Measurements from ENCODE around the gene PSD2. TPM values are rescaled to one million over a fixed set of nuclear protein-coding genes. Genes with fewer than 3 reads are reported as not detected.
A peak's percentile ranks its signal among the peaks of the same experiment; 100 is the strongest.

The PSD2 gene
- total RNA-seq, 6 experiments from 2014 or later, result 0.04 to 0.07 (median 0.07) TPM; not detected in 3

DNA sequence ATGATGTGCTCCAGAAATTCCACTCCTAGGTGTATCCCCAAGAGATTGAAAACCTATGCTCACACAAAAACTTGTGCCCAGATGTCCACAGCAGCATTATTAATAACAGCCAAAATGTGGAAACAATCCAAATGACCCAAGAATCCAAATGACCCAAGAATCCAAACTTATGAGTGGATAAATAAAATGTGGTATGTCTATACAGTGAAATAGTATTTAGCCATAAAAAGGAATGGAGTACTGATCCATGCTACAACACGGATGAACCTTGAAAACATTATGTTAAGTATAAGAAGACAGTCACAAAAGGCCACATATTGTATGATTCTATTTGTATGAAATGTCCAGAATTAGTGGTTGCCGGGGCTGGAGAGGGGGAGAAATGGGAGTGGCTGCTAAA is 80.3 kb downstream of the PSD2 start:
- H3K27ac ChIP-seq, result no peak overlapping the region
- WGBS (ENCODE audit: insufficient coverage, low coverage, low lambda C conversion rate, missing lambda C conversion rate), result 96% methylated on average over 2 of the region's 2 CpGs
- H3K27me3 ChIP-seq, result no peaks in the 10 kb centered on the region
- intact Hi-C loops (cut with DNase I), result no loop called here
- TF ChIP-seq POLR2A (IDR thresholded peaks at IDR 0.05), result no peak
- TF ChIP-seq, protein P1, sequence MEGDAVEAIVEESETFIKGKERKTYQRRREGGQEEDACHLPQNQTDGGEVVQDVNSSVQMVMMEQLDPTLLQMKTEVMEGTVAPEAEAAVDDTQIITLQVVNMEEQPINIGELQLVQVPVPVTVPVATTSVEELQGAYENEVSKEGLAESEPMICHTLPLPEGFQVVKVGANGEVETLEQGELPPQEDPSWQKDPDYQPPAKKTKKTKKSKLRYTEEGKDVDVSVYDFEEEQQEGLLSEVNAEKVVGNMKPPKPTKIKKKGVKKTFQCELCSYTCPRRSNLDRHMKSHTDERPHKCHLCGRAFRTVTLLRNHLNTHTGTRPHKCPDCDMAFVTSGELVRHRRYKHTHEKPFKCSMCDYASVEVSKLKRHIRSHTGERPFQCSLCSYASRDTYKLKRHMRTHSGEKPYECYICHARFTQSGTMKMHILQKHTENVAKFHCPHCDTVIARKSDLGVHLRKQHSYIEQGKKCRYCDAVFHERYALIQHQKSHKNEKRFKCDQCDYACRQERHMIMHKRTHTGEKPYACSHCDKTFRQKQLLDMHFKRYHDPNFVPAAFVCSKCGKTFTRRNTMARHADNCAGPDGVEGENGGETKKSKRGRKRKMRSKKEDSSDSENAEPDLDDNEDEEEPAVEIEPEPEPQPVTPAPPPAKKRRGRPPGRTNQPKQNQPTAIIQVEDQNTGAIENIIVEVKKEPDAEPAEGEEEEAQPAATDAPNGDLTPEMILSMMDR (IDR thresholded peaks at IDR 0.05), result no peak
- H3K36me3 ChIP-seq, result no peaks in the 10 kb centered on the region
- no peaks in the 10 kb centered on the region for H3K9me3 ChIP-seq
- ATAC-seq, result no peak
- no peak overlapping the region for H3K4me3 ChIP-seq
- H3K4me1 ChIP-seq, result no peaks in the 10 kb centered on the region
- no peak for DNase-seq

DNA sequence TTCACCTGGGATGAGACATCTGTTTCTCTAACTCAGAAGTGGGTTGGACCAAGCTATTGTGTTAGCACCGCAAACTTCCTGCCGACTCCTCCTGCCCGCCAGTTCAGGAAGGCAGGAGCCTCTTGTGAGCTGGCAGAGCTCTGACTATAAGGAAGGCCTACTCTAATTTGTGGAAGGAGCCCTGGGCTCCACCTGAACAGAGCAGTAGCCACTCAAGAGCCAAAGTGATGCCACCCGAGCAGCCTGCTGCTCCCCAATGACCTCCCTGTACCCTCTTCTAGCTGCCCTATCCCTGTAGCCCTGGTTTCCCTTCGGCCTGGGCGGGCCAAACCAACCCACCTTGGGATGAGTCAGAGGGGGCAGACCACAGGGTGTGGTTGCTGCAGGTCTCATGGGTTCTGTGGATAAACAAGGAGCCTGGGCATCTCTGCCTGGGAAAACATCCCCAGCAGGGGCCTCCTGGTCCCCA is 81.6 kb downstream of the PSD2 start:
- no peaks in the 10 kb centered on the region for H3K4me1 ChIP-seq
- H3K36me3 ChIP-seq, result no peaks in the 10 kb centered on the region
- no peak overlapping the region for H3K4me3 ChIP-seq
- no peak for TF ChIP-seq POLR2A (IDR thresholded peaks at IDR 0.05)
- TF ChIP-seq, protein P1 (IDR thresholded peaks at IDR 0.05), result no peak
- ATAC-seq, result no peak
- 72% methylated on average over 2 of the region's 6 CpGs for WGBS (ENCODE audit: insufficient coverage, low coverage, low lambda C conversion rate, missing lambda C conversion rate)
- DNase-seq, result no peak
- no peaks in the 10 kb centered on the region for H3K27me3 ChIP-seq
- no peak overlapping the region for H3K27ac ChIP-seq
- intact Hi-C loops (cut with DNase I), result no loop called here
- H3K9me3 ChIP-seq, result no peaks in the 10 kb centered on the region

DNA sequence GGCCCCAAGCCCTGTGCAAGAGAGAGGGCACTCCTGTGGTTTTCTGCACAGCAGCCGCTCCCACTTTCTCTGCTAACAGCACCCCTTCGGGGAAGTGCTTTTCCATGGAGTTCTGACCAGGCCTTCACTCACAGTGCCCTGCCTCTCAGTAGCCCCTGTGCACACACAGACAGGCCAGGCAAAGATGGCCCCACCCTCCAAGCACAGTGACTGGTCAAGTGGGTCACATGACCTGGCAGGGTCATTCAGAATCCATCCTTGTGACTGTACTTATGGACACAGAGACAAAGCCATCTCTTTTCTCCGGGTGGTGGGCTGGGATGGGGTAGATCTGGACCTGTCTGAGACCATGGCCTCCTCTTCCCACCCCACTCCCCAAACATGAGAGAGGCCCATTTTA is 82.5 kb downstream of the PSD2 start:
- Histone ChIP-seq H3K27ac (no peak overlapping the region), H3K36me3 (no peaks in the 10 kb centered on the region), H3K4me1 (no peaks in the 10 kb centered on the region), H3K9me3 (no peaks in the 10 kb centered on the region), H3K27me3 (no peaks in the 10 kb centered on the region), H3K4me3 (no peak overlapping the region)
- ATAC-seq (no peak), DNase-seq (peak in 1 of 3 donors; percentile 26)
- intact Hi-C loops (cut with DNase I), result no loop called here
- 100% methylated on average over 1 of the region's 3 CpGs for WGBS (ENCODE audit: insufficient coverage, low coverage, low lambda C conversion rate, missing lambda C conversion rate)
- TF ChIP-seq, protein P1 (IDR thresholded peaks at IDR 0.05), result no peak
- no peak for TF ChIP-seq POLR2A (IDR thresholded peaks at IDR 0.05)

DNA sequence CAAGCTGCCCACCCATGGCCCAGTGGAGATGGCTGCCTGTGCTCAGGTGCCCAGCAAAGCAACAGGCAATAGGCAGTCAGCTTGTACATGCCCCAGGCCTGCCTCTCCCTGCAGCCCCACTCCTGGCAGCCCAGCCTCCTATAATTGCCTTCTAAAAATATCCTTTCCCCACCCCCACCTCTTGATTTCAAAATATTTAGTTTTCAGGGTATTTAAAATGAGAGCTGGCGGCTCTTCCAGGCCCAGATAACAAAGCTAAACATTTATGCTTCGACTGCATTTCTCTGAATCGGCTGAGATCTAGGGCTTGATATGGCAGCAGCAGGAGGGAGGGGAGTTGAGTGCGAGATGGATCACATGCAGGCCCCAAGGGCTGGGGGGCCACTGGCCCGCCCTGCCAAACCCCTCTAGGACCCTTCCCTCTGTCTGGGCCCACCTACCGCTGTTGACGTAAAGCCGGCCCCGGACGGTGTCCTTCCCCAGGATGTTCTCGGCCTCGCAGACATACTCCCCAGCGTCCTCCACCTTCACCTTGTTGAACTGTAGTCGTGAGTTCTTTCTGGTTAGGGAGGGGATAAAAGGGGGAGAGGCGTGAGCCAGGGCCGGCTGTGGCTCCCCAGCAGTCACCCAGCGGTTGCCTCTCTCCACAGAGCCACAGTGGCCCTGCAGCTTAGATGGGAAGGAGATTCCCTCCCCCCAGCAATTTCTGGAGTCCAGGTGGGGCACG is 85.0 kb downstream of the PSD2 start:
- H3K4me3 ChIP-seq, result no peak overlapping the region
- no peak for ATAC-seq
- TF ChIP-seq, protein P1 (IDR thresholded peaks at IDR 0.05), result no peak
- TF ChIP-seq POLR2A (IDR thresholded peaks at IDR 0.05), result no peak
- intact Hi-C loops (cut with DNase I), result no loop called here
- DNase-seq, result peak in 1 of 3 donors; percentile 44
- no peaks in the 10 kb centered on the region for H3K27me3 ChIP-seq
- no peak overlapping the region for H3K27ac ChIP-seq
- no peaks in the 10 kb centered on the region for H3K4me1 ChIP-seq
- no peaks in the 10 kb centered on the region for H3K9me3 ChIP-seq
- H3K36me3 ChIP-seq, result no peaks in the 10 kb centered on the region
- 79% methylated on average over 10 of the region's 18 CpGs for WGBS (ENCODE audit: insufficient coverage, low coverage, low lambda C conversion rate, missing lambda C conversion rate)

Measured in right lobe of liver (tissue), 6 donors.